Adrenal gland (tissue), 12 donors: ENCODE data around the gene TMEM266. TPM values are rescaled to one million over a fixed set of nuclear protein-coding genes. Genes with fewer than 3 reads are reported as not detected.

Experiments
- DNase-seq, 7 donors: peaks; one replicate each; pipeline ENCODE4 v3.0.0-alpha.2; 2019 to 2020
- H3K27ac ChIP-seq, 5 donors: fragments of 200-600 bp; sonication (generic) in 4 of 5; 1 replicate in 3 of 5; 2 replicates in 2 of 5; pipeline versions ENCODE4 v1.5.1 to v1.8.0; 2016 to 2020; ENCODE audit warnings: mild to moderate bottlenecking in 1 of 5
- H3K27me3 ChIP-seq: fragments of 200-600 bp; 2 replicates; pipeline ENCODE4 v1.8.0; 2021
- H3K36me3 ChIP-seq, 2 donors: fragments of 200-600 bp; replicated peaks in 1 of 2; 1 replicate in 1 of 2; 2 replicates in 1 of 2; pipeline versions ENCODE4 v1.5.1 to v1.8.0; 2018 to 2022
- H3K4me1 ChIP-seq, 2 donors: fragments of 200-600 bp; replicated peaks in 1 of 2; 1 replicate in 1 of 2; 2 replicates in 1 of 2; pipeline versions ENCODE4 v1.5.1 to v1.8.0; 2018 to 2021
- H3K4me3 ChIP-seq, 4 donors: fragments of 200-600 bp; sonication (generic) in 3 of 4; one replicate each; pipeline ENCODE4 v1.5.1; 2016 to 2018
- H3K9me3 ChIP-seq, 3 donors: fragments of 200-600 bp; sonication (generic) in 1 of 3; replicated peaks in 1 of 3; 1 replicate in 2 of 3; 2 replicates in 1 of 3; pipeline versions ENCODE4 v1.5.1 to v1.8.0; 2016 to 2021
- POLR2A ChIP-seq, 2 donors: fragments of 450-650 bp; IDR thresholded peaks; one replicate each; pipeline ENCODE4 v1.6.1; 2017; ENCODE audit warnings: antibody characterized with exemption in 2 of 2, mild to moderate bottlenecking in 2 of 2, moderate library complexity in 1 of 2
- WGBS, 4 donors: extraction: QIAGEN DNeasy Blood & Tissue Kit in 2 of 4; methylation state at CpG; one replicate each; pipeline versions ENCODE4 v1.1.5 to v1.1.7; 2013 to 2017; 5-methylcytosine and 5-hydroxymethylcytosine counted together
- intact Hi-C, 2 donors: fragments of 100-400 bp; cut with DNase I; formaldehyde crosslinking; loops; one replicate each; pipeline versions ENCODE4 v1.14.1 to v1.15.0; 2022 to 2023
- polyA plus RNA-seq, 3 donors: library from polyadenylated mRNA; stranded (reverse); fragments of 200-250 nt in 2 of 3; fragments of 350-450 nt in 1 of 3; fragmentation: Illumina TruSeq in 1 of 3; extraction: RNeasy Lipid Tissue Mini Kit (QIAGEN cat#74804) in 1 of 3; gene quantifications; one replicate each; pipeline ENCODE4 v1.2.3, GENCODE V29; 2013 to 2014
- total RNA-seq, 9 donors: library from RNA; depleted of rRNA in 4 of 9; stranded (reverse); fragments of >200 nt in 4 of 9; fragments of 120-200 nt in 1 of 9; fragmentation: NEBNext Ultra II Directional in 1 of 9; extraction: Animal tissue kit (Norgen Biotek cat#: 25700) in 1 of 9; gene quantifications; one replicate each; pipeline versions ENCODE4 v1.1.0 to v1.2.4, GENCODE V29; 2013 to 2023
- TF ChIP-seq, protein P1 (sequence below), 6 experiments: fragments of 450-650 bp in 4 of 6; fragments of 200-600 bp in 2 of 6; sonication (generic) in 1 of 6; IDR thresholded peaks; 1 replicate in 5 of 6; 2 replicates in 1 of 6; pipeline versions ENCODE4 v1.5.1 to v1.8.0; 2016 to 2021; ENCODE audit warnings: antibody characterized with exemption in 6 of 6, mild to moderate bottlenecking in 2 of 6, moderate library complexity in 1 of 6
- donor health status: healthy with polysubstance abuse.
- donor health status: Bipolar disorder and iron deficiency.
- donor health status: DM: yes; HTN: yes; CAD: no.
- donor health status: DM: no; HTN: no; CAD: no.
- donor health status: DM: no; HTN: no; CAD: no.
- donor health status: DM: yes; HTN: yes; CAD: no.

Gene TMEM266
- total and polyA plus RNA-seq, 12 donors: 1.3 to 23.1 (median 5.9) TPM

- no peaks in the 10 kb centered on the region for H3K4me1 ChIP-seq
- H3K4me3 ChIP-seq: no peak overlapping the region
- peak in 1 of 7 donors; percentile 31 for DNase-seq
- peaks cover 0 to 7% of the 10 kb centered on the region in 2 donors for H3K36me3 ChIP-seq
- H3K27me3 ChIP-seq: no peaks in the 10 kb centered on the region
- WGBS, 4 donors: 87 to 98% (median 93%) methylated on average over 6 to 8 of the region's 8 CpGs
- no peak overlapping the region for H3K27ac ChIP-seq
- no peaks in the 10 kb centered on the region for H3K9me3 ChIP-seq
- TF ChIP-seq POLR2A (IDR thresholded peaks at IDR 0.05): no peak
- TF ChIP-seq, protein P1, sequence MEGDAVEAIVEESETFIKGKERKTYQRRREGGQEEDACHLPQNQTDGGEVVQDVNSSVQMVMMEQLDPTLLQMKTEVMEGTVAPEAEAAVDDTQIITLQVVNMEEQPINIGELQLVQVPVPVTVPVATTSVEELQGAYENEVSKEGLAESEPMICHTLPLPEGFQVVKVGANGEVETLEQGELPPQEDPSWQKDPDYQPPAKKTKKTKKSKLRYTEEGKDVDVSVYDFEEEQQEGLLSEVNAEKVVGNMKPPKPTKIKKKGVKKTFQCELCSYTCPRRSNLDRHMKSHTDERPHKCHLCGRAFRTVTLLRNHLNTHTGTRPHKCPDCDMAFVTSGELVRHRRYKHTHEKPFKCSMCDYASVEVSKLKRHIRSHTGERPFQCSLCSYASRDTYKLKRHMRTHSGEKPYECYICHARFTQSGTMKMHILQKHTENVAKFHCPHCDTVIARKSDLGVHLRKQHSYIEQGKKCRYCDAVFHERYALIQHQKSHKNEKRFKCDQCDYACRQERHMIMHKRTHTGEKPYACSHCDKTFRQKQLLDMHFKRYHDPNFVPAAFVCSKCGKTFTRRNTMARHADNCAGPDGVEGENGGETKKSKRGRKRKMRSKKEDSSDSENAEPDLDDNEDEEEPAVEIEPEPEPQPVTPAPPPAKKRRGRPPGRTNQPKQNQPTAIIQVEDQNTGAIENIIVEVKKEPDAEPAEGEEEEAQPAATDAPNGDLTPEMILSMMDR (IDR thresholded peaks at IDR 0.05): no peak
- intact Hi-C loops: no loop called here
Observed at GRCh38 chr15:76208084-76208785, 148.4 kb downstream of the TMEM266 start.

DNA sequence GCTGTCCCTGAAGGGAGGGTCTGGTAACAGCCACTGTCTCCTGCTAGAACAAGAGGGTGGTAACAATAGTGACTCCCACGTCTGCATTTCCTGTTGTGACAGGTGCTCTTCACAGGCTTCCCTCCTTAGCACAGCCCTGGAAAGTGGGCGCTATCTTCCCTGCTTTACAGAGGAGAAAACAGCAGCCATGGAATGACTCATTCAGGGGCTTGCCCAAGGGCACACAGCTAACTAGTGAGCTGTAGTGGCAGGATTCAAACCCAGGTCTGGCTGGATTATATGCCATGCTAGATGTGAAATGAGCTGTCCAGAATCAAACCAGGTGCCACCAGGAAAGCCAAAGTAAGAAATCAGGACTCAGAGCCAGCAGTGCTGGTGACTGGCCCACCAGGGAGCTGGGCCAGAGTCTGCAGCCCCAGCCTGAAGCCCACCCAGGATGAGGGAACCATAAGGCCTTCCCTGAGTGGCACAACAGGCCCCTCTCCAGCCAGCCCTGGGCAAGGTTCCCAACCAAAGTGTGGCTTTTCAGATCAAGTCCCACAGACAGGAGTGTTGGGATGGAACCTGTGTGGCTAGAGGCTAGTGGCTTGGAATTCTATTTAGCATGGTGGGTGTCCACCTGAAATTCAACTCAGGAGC lies 149.1 kb downstream of the TMEM266 start:
- H3K4me3 ChIP-seq: no peak overlapping the region
- no peak overlapping the region for H3K27ac ChIP-seq
- no peaks in the 10 kb centered on the region for H3K27me3 ChIP-seq
- WGBS, 4 donors: 47 to 78% (median 51%) methylated on average over 2 of the region's 2 CpGs; no CpG with 5 or more reads in 1 of the 4 donors
- H3K36me3 ChIP-seq: peaks cover 0 to 9% of the 10 kb centered on the region in 2 donors
- TF ChIP-seq, protein P1 (IDR thresholded peaks at IDR 0.05): no peak
- TF ChIP-seq POLR2A (IDR thresholded peaks at IDR 0.05): no peak
- intact Hi-C loops: no loop called here
- peak in 1 of 7 donors; percentile 41 for DNase-seq
- H3K4me1 ChIP-seq: no peaks in the 10 kb centered on the region
- H3K9me3 ChIP-seq: no peaks in the 10 kb centered on the region

DNA sequence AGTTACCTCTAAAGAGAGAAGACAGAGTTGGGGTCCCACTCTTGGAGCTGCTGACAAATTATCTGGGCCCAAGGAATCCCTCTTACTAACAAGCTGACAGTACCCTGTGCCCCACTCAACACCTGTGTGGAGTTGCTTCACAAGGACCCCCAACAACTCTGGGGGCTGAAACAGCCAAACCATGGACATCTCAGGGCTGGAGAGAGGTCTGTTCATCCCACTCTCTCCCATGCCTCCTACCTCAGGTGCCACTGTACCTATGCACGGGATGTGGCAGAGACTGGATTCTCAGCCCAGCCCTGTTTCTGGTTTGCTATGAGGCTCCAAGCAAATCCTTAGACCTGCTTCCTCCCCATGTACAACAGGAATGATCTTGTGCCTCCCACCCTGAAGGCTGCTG lies 149.7 kb downstream of the TMEM266 start:
- H3K4me3 ChIP-seq: no peak overlapping the region
- H3K27me3 ChIP-seq: no peaks in the 10 kb centered on the region
- peaks cover 0 to 16% of the 10 kb centered on the region in 2 donors for H3K36me3 ChIP-seq
- H3K27ac ChIP-seq: no peak overlapping the region
- no peaks in the 10 kb centered on the region for H3K9me3 ChIP-seq
- TF ChIP-seq, protein P1 (IDR thresholded peaks at IDR 0.05): no peak
- TF ChIP-seq POLR2A (IDR thresholded peaks at IDR 0.05): no peak
- WGBS, 4 donors: 100% methylated on average over 1 of the region's 1 CpG
- intact Hi-C loops: no loop called here
- peak in 1 of 7 donors; percentile 28 for DNase-seq
- no peaks in the 10 kb centered on the region for H3K4me1 ChIP-seq

- H3K27me3 ChIP-seq: no peaks in the 10 kb centered on the region
- intact Hi-C loops: no loop called here
- DNase-seq: peak in 1 of 7 donors; percentile 44
- H3K9me3 ChIP-seq: no peaks in the 10 kb centered on the region
- peaks cover 0 to 20% of the 10 kb centered on the region in 2 donors for H3K36me3 ChIP-seq
- H3K4me3 ChIP-seq: no peak overlapping the region
- H3K4me1 ChIP-seq: no peaks in the 10 kb centered on the region
- H3K27ac ChIP-seq: no peak overlapping the region
- WGBS, 4 donors: 89 to 95% (median 93%) methylated on average over 2 to 3 of the region's 3 CpGs
- no peak for TF ChIP-seq POLR2A (IDR thresholded peaks at IDR 0.05)
- TF ChIP-seq, protein P1 (IDR thresholded peaks at IDR 0.05): no peak
Observed at GRCh38 chr15:76209942-76210341, 150.2 kb downstream of the TMEM266 start.
